NCI-H2171 (cell line): ENCODE measurements around the gene SPOCD1.

Experiments used
- DNase-seq: peaks from one replicate; lab custom pipeline; 2025; lab: John Stamatoyannopoulos, UW

Gene SPOCD1

DNA sequence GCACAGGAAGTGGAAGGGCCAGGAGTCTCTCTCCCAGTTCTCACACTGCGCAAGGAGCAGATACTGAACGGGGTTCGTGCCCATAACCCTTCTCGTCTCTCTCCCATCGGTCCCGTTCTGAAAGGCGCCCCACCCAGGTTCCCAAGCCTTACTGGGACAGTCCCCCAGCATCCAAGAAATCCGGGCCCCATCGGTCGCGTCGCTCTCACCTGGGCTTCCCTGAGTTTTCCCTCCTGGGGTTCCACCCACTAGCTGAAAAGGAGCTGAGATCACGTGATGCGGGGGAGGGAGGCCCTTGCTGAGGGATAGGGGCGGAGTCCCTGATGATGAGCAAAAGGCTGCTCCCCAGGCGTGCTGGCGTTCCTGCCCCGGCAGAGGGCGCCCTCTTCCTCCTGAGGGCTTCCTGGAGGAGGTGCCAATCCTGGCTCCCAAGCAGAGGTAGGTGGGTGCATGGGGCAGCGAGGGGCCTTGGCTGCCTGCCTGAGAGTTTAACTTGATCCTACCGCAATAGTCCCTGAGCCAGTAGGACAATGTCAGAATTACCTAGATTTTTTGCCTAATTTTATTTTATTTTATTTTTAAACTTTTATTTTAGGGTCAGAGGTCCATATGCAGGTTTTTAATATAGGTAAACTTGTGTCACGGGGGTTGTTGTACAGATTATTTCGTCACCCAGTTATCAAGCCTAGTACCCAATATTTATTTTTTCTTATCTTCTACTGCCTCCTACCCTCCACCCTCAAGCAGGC lies at the start of gene SPOCD1:
Gene SPOCD1, minus strand, starts transcription at position 271 of the 749 bp plus-strand sequence. CDS start 689 bp downstream, outside the sequence.
- DNase-seq, result peak; percentile 56

DNA sequence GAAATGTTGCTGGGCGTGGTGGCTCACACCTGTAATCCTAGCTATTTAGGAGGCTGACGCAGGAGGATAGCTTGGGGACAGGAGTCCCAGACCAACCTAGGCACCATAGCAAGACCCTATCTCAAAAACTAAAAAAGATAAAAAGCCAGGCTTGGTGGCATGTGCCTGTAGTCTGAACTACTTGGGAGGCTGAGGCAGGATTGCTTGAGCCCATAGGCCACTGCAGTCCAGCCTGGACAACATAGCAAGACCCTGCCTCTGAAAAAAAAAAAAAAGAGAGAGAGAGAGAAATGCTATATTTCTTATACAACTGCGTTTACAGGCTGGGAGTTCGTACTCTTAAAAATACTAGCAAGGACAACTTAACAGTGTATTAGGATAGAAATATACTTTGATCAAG lies 46.2 kb upstream of the SPOCD1 start:
- no peak for DNase-seq

DNA sequence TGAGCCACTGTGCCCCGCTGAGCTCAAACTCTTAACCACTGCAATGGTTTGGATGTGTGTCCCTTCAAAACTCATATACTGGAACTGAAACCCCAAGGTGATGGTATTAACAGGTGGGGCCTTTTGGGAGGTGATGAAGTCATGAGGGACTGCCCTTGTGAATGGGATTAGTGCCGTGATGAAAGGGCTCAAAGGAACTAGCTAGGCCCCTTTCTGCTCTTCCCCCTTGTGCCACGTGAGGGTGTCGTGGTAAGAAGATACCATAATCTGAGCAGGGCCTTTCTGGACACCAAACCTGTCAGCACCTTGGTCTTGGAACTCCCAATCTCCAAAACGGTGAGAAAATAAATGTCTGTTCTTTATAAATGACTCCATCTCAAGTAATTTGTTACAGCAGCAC lies 45.5 kb upstream of the SPOCD1 start:
- DNase-seq, result no peak

DNA sequence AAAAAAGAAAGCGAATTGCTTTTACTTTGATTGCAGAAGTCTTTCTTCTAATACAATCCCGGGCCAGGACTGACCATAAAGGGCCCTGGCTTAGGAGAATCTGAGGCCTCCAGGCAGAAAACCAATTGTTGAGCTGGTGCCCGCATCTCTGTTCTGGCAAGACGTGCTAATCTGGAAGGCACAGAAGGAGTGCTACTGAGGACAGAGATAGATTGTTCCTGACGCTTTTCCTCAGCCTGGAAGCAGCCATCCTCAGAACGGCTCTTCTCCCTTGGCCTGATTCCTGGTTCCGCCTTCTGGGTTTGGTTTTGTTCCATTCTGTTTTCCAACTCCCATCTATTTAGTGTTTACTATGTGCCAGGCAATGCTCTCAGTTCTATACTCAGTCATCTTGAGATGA lies 44.8 kb upstream of the SPOCD1 start:
- no peak for DNase-seq

DNA sequence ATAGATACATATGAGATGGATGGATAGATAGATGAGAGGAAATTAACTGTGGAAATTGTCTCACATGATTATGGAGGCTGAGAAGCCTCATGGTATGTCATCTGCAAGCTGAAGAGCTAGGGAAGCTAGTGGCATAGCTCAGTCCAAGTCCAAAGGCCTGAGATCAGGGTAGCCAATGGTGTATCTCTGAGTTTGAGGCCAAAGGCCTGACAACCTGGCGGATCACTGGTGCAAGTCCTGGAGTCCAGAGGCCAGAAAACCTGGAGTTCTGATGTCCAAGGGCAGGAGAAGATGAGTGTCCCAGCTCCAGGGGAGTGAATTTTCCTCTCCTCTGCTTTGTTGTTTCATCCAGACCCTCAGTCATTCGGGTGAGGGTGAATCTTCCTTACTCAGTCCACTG lies 43.9 kb upstream of the SPOCD1 start:
- DNase-seq, result no peak

DNA sequence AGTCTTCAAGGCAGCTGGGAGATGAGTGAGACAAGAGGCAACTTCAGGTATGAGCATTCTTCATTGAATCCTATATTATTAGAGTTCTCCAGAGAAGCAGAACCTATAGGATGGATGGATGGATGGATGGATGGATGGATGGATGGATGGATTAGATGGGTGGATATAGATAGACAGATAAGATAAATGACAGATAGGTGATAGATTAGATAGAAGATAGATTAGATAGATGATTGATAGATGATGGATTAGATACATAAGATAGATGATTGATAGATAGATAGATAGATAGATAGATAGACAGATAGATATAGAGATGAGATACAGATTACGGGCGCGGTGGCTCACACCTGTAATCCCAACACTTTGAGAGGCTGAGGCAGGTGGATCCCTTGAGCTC lies 43.2 kb upstream of the SPOCD1 start:
- no peak for DNase-seq

DNA sequence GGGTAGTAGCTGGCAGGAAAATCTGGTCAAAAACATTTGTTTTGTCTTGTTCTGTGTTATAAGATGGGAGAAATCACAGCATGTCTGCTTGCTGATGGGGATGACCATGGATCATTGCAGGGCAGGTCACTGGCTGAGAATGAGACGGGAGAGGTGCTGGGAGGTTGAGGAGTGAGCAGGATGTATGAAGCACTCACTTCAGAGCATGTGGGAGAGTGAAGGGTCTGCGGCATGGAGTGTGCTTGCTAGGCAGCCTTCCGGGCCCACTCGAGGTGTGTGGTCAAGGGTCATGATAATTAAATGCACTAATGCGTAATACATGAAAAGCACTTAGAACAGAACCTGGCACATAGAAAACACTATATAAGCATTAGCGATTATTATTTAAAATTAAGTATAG lies 42.0 kb upstream of the SPOCD1 start:
- DNase-seq, result no peak

DNA sequence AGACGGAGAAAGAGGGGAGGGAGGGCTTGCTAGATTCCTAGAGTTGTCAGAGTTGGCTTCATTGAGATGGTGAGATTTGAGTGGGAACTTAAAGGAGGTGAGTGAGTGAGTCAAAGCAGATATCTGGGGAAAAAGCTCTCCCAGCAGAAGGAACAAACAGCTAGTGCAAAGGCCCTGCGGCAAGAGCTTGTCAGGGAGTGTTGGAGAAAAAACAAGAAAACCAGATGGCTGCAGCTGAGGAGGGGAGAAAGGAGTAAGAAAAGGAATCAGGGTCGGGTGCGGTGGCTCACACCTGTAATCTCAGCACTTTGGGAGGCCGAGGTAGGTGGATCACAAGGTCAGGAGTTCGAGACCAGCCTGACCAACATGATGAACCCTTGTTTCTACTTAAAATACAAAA lies 40.3 kb upstream of the SPOCD1 start:
- DNase-seq, result no peak

DNA sequence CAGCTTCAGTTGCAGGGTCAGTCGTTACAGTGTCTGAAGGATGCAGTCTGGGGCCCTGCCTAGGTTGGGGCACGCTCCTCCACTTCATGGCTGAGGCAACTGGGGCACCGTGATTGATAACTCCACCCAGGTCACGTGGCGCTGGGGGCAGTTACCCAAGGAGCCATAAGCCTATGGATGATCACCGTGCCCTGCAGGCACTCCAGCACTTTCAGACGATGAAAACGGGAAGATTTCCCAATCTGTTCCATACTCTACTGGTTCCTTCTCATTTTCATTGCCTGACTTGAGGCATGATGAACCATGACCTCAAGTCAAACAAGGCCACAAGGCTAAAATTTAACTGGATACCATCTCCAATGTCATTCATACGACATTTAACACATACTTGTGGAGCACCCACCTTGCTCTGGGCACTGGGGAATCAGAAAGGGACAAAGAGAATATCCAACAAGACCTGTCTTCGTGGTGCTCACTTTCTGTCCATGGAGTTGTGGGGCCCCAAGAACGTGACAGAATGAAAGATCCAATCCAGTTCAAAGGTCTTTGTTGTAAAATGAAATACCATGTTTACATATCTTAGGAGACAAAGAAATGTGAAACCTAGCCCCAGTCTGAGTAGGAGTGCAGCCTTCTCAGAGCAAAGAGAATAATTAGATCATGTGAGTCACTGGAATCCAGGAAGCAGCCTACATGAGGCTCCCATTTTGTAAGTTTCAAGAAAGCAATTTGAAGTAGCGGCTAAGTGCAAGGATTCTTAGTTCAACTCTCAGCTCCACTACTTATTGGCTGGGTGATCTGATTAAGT lies 39.4 kb upstream of the SPOCD1 start:
- no peak for DNase-seq

DNA sequence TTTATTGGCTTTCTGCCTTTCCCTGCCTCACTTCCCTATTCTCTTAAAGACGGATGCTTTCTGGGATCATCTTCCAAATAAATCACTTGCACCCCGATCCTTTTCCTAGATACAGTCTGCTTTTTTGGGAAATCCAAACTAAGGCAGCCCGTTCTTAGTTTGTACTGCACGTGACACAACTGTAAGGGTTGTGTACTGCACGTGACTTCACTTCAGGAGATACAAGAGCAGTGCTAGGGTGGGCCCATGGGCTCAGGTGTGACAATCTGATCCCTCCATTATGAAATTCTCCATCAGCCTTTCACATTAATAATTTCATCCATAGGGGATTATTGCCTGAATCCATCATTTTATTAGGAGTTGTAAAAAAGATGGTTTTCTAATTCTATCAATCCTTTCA lies 33.8 kb upstream of the SPOCD1 start:
- DNase-seq, result no peak

DNA sequence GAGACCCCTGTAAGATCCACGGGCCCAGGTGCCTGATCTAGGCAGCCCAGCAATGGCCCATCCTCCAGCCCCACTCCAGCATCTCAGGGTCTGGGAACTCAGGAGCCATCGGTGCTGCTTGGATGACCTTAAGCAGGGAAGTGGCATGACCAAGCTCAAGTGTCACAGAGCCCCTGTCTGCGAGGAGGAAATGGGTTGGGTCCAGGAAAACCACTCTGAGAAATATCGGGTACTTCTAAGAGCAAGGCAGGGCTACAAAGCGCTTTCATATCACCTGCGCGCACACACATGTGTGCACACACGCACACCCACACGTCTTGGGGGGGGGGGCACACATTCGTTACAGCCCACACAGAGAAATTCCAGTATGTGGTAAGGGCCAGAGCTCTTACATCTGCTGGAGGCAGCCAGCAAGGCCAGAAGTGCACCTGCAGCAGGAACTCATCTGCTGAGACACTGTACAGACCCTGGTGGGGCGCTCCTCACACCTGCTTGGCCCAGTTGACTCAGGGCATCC lies 32.6 kb upstream of the SPOCD1 start:
- DNase-seq, result no peak

DNA sequence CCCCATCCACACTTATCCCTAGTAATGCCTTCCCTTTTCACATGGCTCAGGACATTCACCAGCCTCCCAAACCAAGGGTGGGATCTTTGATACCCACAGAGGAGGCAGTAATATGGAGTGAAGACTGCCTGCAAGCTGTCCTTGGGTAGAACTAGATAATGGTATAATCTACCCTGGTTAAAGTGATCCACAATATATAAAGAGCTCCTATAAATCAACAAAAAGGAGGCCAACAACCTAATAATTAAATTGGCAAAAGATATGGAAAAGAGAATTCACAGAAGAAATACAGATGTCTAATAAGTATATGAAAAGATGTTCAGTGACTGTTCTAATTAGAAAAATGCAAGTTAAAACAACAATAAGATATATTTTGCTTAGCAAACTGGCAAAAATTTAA lies 30.7 kb upstream of the SPOCD1 start:
- DNase-seq, result no peak

DNA sequence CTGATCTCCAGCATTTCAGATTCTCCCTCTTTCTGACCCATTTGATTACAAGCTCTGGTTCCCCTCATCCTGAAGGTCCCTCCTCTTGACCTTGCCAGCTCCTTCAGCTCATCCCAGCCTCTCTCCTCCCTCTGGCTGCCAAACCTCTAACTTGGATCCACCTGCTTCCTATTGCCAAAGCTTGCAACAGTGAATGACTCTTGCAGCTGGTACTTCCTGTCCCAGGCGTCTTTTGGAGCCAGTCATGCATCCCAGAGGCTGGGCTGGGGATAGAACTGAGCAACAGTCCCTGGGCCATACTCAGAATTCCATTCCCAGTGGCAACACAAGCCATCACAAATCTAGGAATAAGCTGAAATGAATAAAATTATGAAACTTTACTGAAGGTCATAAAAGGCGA lies 27.7 kb upstream of the SPOCD1 start:
- DNase-seq, result no peak

DNA sequence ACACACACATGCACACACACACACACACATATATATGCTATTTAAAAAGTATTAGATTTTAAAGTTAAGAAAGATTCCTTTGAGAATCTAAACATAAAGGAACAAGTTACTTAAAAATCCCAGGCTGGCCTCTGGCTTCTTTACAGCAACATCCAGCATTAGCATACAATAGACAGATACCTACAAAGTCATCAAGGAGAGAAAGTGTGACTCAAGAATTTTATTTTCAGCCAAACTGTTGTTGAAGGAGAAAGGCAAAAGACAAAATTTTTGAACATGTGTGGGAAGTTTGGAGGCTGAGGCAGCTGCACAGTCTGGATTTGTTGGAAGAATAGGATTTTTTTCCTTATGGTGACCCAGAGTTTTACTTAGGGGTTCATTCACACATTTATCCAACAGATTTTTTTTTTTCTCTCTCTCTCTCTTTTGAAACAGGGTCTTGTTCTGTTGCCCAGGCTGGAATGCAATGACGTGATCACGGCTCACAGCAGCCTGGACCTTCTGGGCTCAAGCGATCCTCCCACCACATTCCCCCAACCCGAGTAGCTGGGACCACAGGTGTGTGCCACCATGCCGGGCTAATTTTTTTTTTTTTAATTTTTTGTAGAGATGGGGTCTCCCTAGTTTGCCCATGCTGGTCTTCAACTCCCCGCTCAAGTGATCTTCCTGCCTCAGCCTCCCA lies 24.0 kb upstream of the SPOCD1 start:
- no peak for DNase-seq

DNA sequence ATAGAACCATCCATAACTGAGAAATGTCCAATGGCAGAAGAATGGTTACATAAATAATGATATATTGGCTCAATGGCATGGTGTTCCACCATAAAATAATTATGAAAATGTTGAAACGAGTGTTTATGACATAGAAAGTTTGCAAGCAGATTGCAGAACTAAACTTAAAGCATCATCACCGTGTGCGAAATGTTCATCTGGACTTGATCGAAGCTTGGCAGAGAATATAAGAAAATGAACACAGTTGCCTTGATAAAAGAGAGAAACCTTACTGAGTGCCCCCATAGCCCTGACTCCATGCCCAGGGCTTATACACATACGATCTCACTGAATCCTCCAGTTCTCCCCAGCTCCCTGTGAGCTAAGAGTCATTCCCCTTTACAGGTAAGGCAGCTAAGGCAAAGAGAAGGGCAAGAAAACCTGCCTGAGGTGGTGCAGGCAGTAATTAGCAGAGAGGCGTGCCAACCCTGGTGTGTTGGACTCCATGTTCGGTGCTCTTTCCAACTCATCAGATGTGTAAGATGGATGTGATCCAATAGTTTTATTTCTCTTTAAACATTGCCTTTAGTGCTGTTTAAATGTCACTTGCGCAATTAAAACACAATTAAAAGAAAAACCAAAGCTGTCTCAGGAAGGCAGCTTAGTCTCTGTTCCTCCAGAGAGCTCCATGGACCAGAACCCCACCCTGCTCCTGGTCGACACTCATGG lies 21.8 kb upstream of the SPOCD1 start:
- DNase-seq, result no peak

DNA sequence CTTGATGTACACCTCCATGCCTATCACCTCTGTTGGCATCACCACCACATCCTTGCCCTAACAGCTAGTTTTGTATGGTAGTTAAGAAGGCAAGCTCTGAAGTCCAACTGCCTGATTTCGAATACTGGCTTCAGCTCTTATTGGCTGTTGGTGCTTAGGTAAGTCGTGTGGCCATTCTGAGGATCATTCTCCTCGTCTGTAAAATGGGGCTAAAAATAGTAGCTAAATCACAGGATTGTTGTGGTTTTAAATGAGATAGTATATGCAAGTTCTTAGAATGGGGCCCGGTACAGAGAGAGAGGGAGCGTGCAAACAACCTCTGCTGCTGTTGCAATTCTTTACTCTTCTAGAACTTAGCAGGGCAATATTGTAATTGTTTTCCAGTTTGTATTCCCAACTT lies 20.8 kb upstream of the SPOCD1 start:
- no peak for DNase-seq

DNA sequence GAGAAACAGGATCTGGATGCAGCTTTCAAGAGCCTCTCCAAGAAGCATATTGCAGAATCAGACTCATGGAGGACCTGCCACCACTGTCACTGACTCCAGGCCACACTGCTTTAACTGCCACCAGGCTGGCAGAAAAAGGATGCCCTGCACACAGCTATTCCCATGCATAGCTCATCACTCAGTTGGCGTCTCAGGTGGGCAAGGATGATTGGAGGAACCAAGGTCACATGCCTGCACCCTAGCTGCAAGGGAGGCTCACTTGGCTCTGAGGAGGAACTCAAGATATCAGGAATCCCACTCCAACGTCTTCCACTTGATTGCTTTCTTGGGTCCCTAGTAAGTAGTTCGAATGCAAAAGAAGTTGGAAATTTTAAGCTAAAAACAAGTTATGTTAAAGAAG lies 19.6 kb upstream of the SPOCD1 start:
- no peak for DNase-seq

DNA sequence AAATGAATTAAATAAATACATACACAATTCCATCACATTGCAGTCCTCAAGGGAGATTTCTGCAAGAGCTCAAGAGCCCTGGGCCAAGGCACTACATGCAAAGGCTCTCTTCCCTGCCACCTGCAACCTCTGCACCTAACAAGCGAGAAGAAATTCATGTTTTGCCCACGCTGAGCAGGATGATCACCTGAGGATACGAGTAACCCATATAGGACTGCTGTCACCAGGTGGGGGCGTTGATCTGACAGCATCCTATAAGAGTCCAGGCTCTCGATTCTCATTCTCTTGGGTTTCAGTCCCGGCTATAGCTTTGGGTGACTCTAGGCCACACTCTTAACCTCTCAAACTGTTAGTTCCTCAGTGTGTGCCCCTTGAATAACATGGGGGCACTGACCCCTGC lies 18.7 kb upstream of the SPOCD1 start:
- DNase-seq, result no peak

DNA sequence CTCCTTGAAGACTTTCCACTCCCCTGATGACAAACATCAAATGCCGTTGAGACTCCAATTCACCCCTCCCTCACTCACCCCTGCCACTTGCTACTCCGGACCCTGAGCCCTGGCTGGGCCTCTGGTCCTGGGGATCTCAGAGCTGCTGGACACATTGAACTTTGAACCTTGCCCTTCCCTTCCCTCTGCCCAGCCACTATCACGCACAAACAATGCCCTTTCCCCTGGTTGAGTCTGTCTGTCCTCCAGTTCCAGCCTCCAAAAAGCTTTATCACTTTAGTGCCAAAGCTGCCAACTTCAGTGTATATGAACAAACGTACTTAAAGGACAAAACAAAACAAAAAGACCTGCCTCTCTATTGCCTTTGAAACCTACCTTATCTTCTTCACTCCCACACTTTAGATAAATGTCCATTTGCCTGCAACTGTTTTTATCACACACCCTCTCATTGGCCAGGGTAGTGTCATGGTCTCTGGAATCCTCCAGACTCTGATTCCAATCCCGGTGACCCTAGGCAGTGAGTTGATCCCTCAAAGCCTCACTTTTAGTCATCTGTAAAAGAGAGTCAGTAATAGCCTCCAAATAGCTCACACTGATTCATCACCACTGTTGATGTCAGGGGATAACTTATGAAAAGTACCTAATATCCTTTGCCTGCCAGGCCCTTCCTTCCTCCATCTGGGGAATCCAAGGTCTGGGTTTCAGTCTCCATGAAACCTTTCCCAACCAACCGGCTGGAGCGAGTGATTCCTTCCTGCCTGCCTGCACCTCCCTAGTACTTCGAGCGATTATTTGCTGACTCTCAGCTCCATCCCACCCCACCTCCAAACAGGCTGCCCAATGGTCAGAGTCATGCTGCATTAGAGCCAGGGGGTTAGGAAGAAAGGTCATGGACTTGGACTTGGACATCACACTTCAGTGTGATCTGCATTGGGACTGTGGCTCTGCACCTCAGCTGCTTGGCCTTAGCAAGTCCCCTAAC lies 15.9 kb upstream of the SPOCD1 start:
- DNase-seq, result no peak

DNA sequence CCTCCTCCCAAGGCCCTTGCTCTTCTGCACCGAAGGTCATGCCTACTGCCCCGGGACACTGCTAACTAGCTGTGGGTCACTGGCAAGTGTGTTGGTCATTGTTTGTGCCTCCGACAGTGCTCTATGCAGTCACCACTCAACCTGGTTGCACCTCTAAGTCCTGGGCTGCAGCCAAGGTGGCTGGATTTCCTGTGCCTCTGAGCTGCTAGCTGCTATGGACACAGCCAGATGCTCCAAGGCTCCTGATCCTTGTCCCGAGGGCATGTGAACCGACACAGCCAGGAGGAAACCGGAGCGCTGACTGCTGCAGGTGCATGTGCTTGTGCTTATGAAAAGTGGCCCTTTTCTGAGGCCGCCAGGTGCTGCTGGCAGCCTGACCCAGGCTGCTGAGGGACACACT lies 14.7 kb upstream of the SPOCD1 start:
- no peak for DNase-seq

DNA sequence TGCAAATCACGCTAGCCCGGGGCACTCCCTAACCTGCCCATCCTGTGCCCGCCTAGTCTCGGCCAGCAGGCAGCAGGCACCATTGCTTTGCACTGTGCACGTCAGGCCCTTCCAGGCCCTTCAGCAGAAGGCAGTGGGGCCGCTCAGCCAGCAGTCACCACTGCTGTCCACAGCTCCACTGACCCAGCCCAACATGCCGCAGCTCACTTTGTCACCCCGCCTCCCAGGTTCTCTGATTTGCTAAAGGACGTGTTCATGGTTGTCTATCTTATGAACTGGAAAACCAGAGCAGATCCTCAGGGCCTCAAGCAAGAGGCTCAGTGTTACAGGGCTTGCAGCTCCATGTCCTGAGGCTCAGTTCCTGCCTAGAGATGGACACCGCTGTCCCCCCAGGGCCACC lies 14.2 kb upstream of the SPOCD1 start:
- no peak for DNase-seq
